ENCODE measurements around the gene MTFR2. TPM values are rescaled to one million over a fixed set of nuclear protein-coding genes. Genes with fewer than 3 reads are reported as not detected.

MTFR2 gene
- total RNA-seq, 1 donor from 2014 or later = 2.0 TPM

- H3K9me3 Mint-ChIP-seq = no peaks in the 10 kb centered on the region
- no peaks in the 10 kb centered on the region for H3K36me3 Mint-ChIP-seq
- H3K4me1 Mint-ChIP-seq = peaks cover 27% of the 10 kb centered on the region
- DNase-seq (ENCODE audit: low spot score in 2 of 2, unreplicated experiment in 2 of 2) = no peak
- H3K4me3 Mint-ChIP-seq = peak overlapping the region; percentile 90
- peak overlapping the region; percentile 77 for H3K27ac Mint-ChIP-seq
- H3K27me3 Mint-ChIP-seq (ENCODE audit: low read depth) = no peaks in the 10 kb centered on the region
- no peak for TF ChIP-seq CTCF (IDR thresholded peaks at IDR 0.05; ENCODE audit: unreplicated experiment)
Observed at GRCh38 chr6:136250686-136251008, 536 bp upstream of the MTFR2 start.

DNA sequence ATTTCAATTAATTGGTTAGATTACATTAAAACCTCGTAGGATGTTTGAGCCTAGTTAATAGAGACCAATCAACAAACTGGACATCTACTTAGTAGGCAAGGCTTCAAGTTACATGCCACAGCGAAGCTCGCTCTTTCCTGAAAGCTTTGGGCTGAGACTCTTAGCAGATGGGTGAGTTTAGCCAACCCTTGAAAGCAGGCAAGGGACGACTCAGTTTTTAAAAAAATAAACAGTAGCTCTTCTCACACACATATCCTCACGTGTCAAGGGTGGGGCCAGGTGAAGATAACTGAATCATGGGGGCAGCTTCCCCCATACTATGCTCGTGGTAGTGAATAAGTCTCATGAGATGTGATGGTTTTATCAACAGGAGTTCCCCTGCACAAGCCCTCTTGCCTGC lies 775 bp downstream of the MTFR2 start:
- peak overlapping the region; percentile 77 for H3K27ac Mint-ChIP-seq
- H3K36me3 Mint-ChIP-seq = no peaks in the 10 kb centered on the region

GRCh38 chr6:136244061-136244616 lies 6.0 kb downstream of the MTFR2 start:
- no peak for TF ChIP-seq CTCF (IDR thresholded peaks at IDR 0.05; ENCODE audit: unreplicated experiment)
- Mint-ChIP-seq H3K27me3 (ENCODE audit: low read depth) (no peaks in the 10 kb centered on the region), H3K9me3 (no peaks in the 10 kb centered on the region), H3K36me3 (peaks cover 2% of the 10 kb centered on the region), H3K27ac (no peak overlapping the region), H3K4me1 (peaks cover 8% of the 10 kb centered on the region), H3K4me3 (no peak overlapping the region)
- no peak for DNase-seq (ENCODE audit: low spot score in 2 of 2, unreplicated experiment in 2 of 2)

More for the DNA sequence above, 775 bp downstream of the MTFR2 start:
- Mint-ChIP-seq H3K4me1 (peaks cover 27% of the 10 kb centered on the region), H3K27me3 (ENCODE audit: low read depth) (no peaks in the 10 kb centered on the region), H3K9me3 (no peaks in the 10 kb centered on the region), H3K4me3 (peak overlapping the region; percentile 90)
- TF ChIP-seq CTCF (IDR thresholded peaks at IDR 0.05; ENCODE audit: unreplicated experiment) = no peak
- DNase-seq (ENCODE audit: low spot score in 2 of 2, unreplicated experiment in 2 of 2) = no peak

- no peaks in the 10 kb centered on the region for H3K9me3 Mint-ChIP-seq
- no peak for TF ChIP-seq CTCF (IDR thresholded peaks at IDR 0.05; ENCODE audit: unreplicated experiment)
- H3K27me3 Mint-ChIP-seq (ENCODE audit: low read depth) = no peaks in the 10 kb centered on the region
- H3K4me1 Mint-ChIP-seq = peaks cover 14% of the 10 kb centered on the region
- no peak for DNase-seq (ENCODE audit: low spot score in 2 of 2, unreplicated experiment in 2 of 2)
- H3K27ac Mint-ChIP-seq = no peak overlapping the region
- no peak overlapping the region for H3K4me3 Mint-ChIP-seq
- H3K36me3 Mint-ChIP-seq = peaks cover 2% of the 10 kb centered on the region
Observed at GRCh38 chr6:136236466-136237293, 13.4 kb downstream of the MTFR2 start.

GRCh38 chr6:136235233-136235564 lies 14.9 kb downstream of the MTFR2 start:
- Mint-ChIP-seq H3K9me3 (no peaks in the 10 kb centered on the region), H3K36me3 (peaks cover 2% of the 10 kb centered on the region), H3K4me1 (peaks cover 14% of the 10 kb centered on the region), H3K27ac (no peak overlapping the region), H3K4me3 (no peak overlapping the region), H3K27me3 (ENCODE audit: low read depth) (no peaks in the 10 kb centered on the region)
- no peak for DNase-seq (ENCODE audit: low spot score in 2 of 2, unreplicated experiment in 2 of 2)
- no peak for TF ChIP-seq CTCF (IDR thresholded peaks at IDR 0.05; ENCODE audit: unreplicated experiment)

Data from mesothelial cell of epicardium (in vitro differentiated cells).